GM21786 (cell line): Measurements from ENCODE around the gene SIMC1.

Source experiments
- ATAC-seq: cut with Tn5 transposase; IDR thresholded peaks from one replicate; pipeline ENCODE4 v1.9.1; 2021; ENCODE audit not compliant: unreplicated experiment

SIMC1 gene

GRCh38 chr5:176361437-176362232 is 123.4 kb downstream of the SIMC1 start, which contains the start of gene KIAA1191:
Gene KIAA1191, minus strand, starts transcription at chr5:176361764. Its CDS starts 2,256 bp downstream, at chr5:176359508.
- peak; percentile 89 for ATAC-seq

GRCh38 chr5:176362233-176362490 is 123.9 kb downstream of the SIMC1 start:
- ATAC-seq, result peak; percentile 8

- no peak for ATAC-seq
These were observed 126.6 kb downstream of the SIMC1 start for GRCh38 chr5:176364765-176365350.

- no peak for ATAC-seq
These were observed 127.4 kb downstream of the SIMC1 start, which contains the start of gene ARL10 for GRCh38 chr5:176365351-176366231. Gene ARL10, plus strand, starts transcription at chr5:176365487. Its CDS starts 77 bp downstream, at chr5:176365564.

GRCh38 chr5:176366232-176366894 is 128.1 kb downstream of the SIMC1 start:
- ATAC-seq, result no peak

- no peak for ATAC-seq
These were observed 130.5 kb downstream of the SIMC1 start for GRCh38 chr5:176368726-176369125.

GRCh38 chr5:176369934-176370711 is 131.9 kb downstream of the SIMC1 start:
- no peak for ATAC-seq

GRCh38 chr5:176371621-176372539 is 133.7 kb downstream of the SIMC1 start:
- ATAC-seq, result no peak

GRCh38 chr5:176373100-176373818 is 135.0 kb downstream of the SIMC1 start:
- no peak for ATAC-seq

GRCh38 chr5:176379881-176380280 is 141.7 kb downstream of the SIMC1 start:
- ATAC-seq, result peak; percentile 68

- no peak for ATAC-seq
These were observed 143.2 kb downstream of the SIMC1 start for GRCh38 chr5:176381423-176381822.

- ATAC-seq, result no peak
These were observed 143.8 kb downstream of the SIMC1 start for GRCh38 chr5:176381979-176382378.

GRCh38 chr5:176382721-176383120 is 144.5 kb downstream of the SIMC1 start:
- ATAC-seq, result no peak

GRCh38 chr5:176383248-176383905 is 145.2 kb downstream of the SIMC1 start:
- no peak for ATAC-seq

- no peak for ATAC-seq
These were observed 145.7 kb downstream of the SIMC1 start for GRCh38 chr5:176383961-176384360.

- ATAC-seq, result no peak
These were observed 146.2 kb downstream of the SIMC1 start for GRCh38 chr5:176384366-176384930.

- no peak for ATAC-seq
These were observed 146.8 kb downstream of the SIMC1 start for GRCh38 chr5:176384991-176385390.

- no peak for ATAC-seq
These were observed 148.3 kb downstream of the SIMC1 start for GRCh38 chr5:176386491-176386890.
